ENCODE results near the gene REEP5. TPM values are rescaled to one million over a fixed set of nuclear protein-coding genes. Genes with fewer than 3 reads are reported as not detected.

REEP5 gene
- total and polyA plus RNA-seq, 2 of the 13 experiments (the other 11 are each of a cell fraction or from before 2014, with no cell fraction given) = 49.4 to 239 TPM

GRCh38 chr5:112848116-112848811 lies 73.8 kb downstream of the REEP5 start (continued):
- no peak for TF ChIP-seq TFAP4 (IDR thresholded peaks at IDR 0.05; ENCODE audit: borderline replicate concordance, low read depth)
- TF ChIP-seq SMYD3 (CRISPR knock-in tag; IDR thresholded peaks at IDR 0.05) = no peak
- no peak for TF ChIP-seq NFAT5 (CRISPR knock-in tag; IDR thresholded peaks at IDR 0.05)
- no peak for TF ChIP-seq CBX1 (IDR thresholded peaks at IDR 0.05; ENCODE audit: low read depth)
- TF ChIP-seq HNF4A (CRISPR knock-in tag; IDR thresholded peaks at IDR 0.05) = peak; percentile 43; the same call in 1 of the 2 replicates
- no peak for TF ChIP-seq RFX3 (CRISPR knock-in tag; IDR thresholded peaks at IDR 0.05)
- TF ChIP-seq HMGA1 (CRISPR knock-in tag; conservative IDR thresholded peaks at IDR 0.05) = no peak
- no peak for TF ChIP-seq BHLHE40 (IDR thresholded peaks at IDR 0.05; ENCODE audit: low read length)
- no peak for TF ChIP-seq SMARCC2 (IDR thresholded peaks at IDR 0.05)
- TF ChIP-seq ZNF337 (CRISPR knock-in tag; IDR thresholded peaks at IDR 0.05; ENCODE audit: borderline replicate concordance, low read depth) = no peak
- TF ChIP-seq ZMYM4 (CRISPR knock-in tag; IDR thresholded peaks at IDR 0.05) = peak; percentile 31; the same call in 1 of the 2 replicates
- TF ChIP-seq ZNF879 (CRISPR knock-in tag; IDR thresholded peaks at IDR 0.05) = no peak
- peak; percentile 33; the same call in 1 of the 2 replicates for TF ChIP-seq KAT8 (CRISPR knock-in tag; IDR thresholded peaks at IDR 0.05)
- TF ChIP-seq NFE2 (CRISPR knock-in tag; IDR thresholded peaks at IDR 0.05) = no peak
- TF ChIP-seq ZNF281 (CRISPR knock-in tag; IDR thresholded peaks at IDR 0.05; ENCODE audit: borderline replicate concordance) = no peak
- TF ChIP-seq ZNF350 (CRISPR knock-in tag; IDR thresholded peaks at IDR 0.05; ENCODE audit: borderline replicate concordance, low read depth) = no peak
- peak; percentile 11; the same call in 1 of the 2 replicates for TF ChIP-seq PPARG (CRISPR knock-in tag; conservative IDR thresholded peaks at IDR 0.05)
- no peak for TF ChIP-seq ZNF709 (CRISPR knock-in tag; IDR thresholded peaks at IDR 0.05)
